Tibial nerve (tissue), 4 donors: Measurements from ENCODE around the gene RXYLT1. TPM values are rescaled to one million over a fixed set of nuclear protein-coding genes. Genes with fewer than 3 reads are reported as not detected.

ENCODE experiments used
- DNase-seq, 2 donors: peaks; one replicate each; pipeline ENCODE4 v3.0.0-alpha.2; 2019; ENCODE audit warnings: low spot score in 2 of 2
- H3K27ac ChIP-seq, 4 donors: fragments of 200-600 bp; sonication (generic) in 3 of 4; one replicate each; pipeline ENCODE4 v1.5.1; 2017 to 2019; ENCODE audit warnings: mild to moderate bottlenecking in 1 of 4
- H3K27me3 ChIP-seq, 2 donors: fragments of 200-600 bp; sonication (generic) in 1 of 2; one replicate each; pipeline versions ENCODE4 v1.5.1 to v1.6.0; 2017 to 2019
- H3K36me3 ChIP-seq, 3 donors: fragments of 200-600 bp; sonication (generic); one replicate each; pipeline ENCODE4 v1.5.1; 2018 to 2019
- H3K4me1 ChIP-seq, 4 donors: fragments of 200-600 bp; sonication (generic) in 3 of 4; one replicate each; pipeline ENCODE4 v1.5.1; 2017 to 2019
- H3K4me3 ChIP-seq, 4 donors: fragments of 200-600 bp; sonication (generic) in 3 of 4; one replicate each; pipeline ENCODE4 v1.5.1; 2017 to 2019; ENCODE audit warnings: mild to moderate bottlenecking in 1 of 4, moderate library complexity in 1 of 4
- H3K9me3 ChIP-seq, 4 donors: fragments of 200-600 bp; sonication (generic) in 3 of 4; one replicate each; pipeline ENCODE4 v1.5.1; 2017 to 2019
- CTCF ChIP-seq, 5 experiments: fragments of 200-600 bp in 3 of 5; fragments of 450-650 bp in 2 of 5; sonication (generic) in 3 of 5; IDR thresholded peaks; one replicate each; pipeline ENCODE4 v1.5.1; 2016 to 2019; ENCODE audit warnings: antibody characterized with exemption in 5 of 5, mild to moderate bottlenecking in 3 of 5, moderate library complexity in 2 of 5
- EP300 ChIP-seq, 2 donors: sonication (generic); formaldehyde crosslinking; IDR thresholded peaks; one replicate each; pipeline ENCODE4 v1.6.1; 2017; ENCODE audit warnings: antibody characterized with exemption in 2 of 2, mild to moderate bottlenecking in 1 of 2
- POLR2A ChIP-seq, 2 donors: fragments of 450-650 bp; IDR thresholded peaks; one replicate each; pipeline ENCODE4 v1.6.1; 2017; ENCODE audit warnings: antibody characterized with exemption in 2 of 2, mild to moderate bottlenecking in 2 of 2, moderate library complexity in 2 of 2
- WGBS, 2 donors: methylation state at CpG; one replicate each; pipeline ENCODE4 v1.1.5; 2018; 5-methylcytosine and 5-hydroxymethylcytosine counted together
- total RNA-seq, 4 donors: library from RNA; depleted of rRNA; stranded (reverse); fragments of >200 nt; gene quantifications; one replicate each; pipeline ENCODE4 v1.1.0, GENCODE V29; 2016

RXYLT1 gene
- total RNA-seq, 4 donors from 2014 or later, result 14.4 to 24.9 (median 18.1) TPM

GRCh38 chr12:63814146-63814772 is 34.5 kb downstream of the RXYLT1 start:
- TF ChIP-seq CTCF (IDR thresholded peaks at IDR 0.05) (no peak), POLR2A (IDR thresholded peaks at IDR 0.05) (no peak), EP300 (IDR thresholded peaks at IDR 0.05) (no peak)
- DNase-seq, result no peak
- H3K27me3 ChIP-seq, result no peaks in the 10 kb centered on the region
- no peak overlapping the region for H3K4me3 ChIP-seq
- H3K27ac ChIP-seq, result no peak overlapping the region
- H3K9me3 ChIP-seq, result peaks cover 0 to 9% (median 0%) of the 10 kb centered on the region in 4 donors
- 82 to 87% methylated on average over 4 of the region's 4 CpGs for WGBS, 2 donors
- H3K36me3 ChIP-seq, result peaks cover 0 to 3% (median 0%) of the 10 kb centered on the region in 3 donors
- no peaks in the 10 kb centered on the region for H3K4me1 ChIP-seq

GRCh38 chr12:63815482-63815852 is 35.8 kb downstream of the RXYLT1 start:
- Histone ChIP-seq H3K27me3 (no peaks in the 10 kb centered on the region), H3K9me3 (peaks cover 0 to 12% (median 0%) of the 10 kb centered on the region in 4 donors), H3K4me1 (no peaks in the 10 kb centered on the region), H3K36me3 (no peaks in the 10 kb centered on the region), H3K27ac (no peak overlapping the region), H3K4me3 (no peak overlapping the region)
- DNase-seq, result no peak
- 89 to 90% methylated on average over 3 of the region's 3 CpGs for WGBS, 2 donors
- TF ChIP-seq EP300 (IDR thresholded peaks at IDR 0.05), result no peak
- TF ChIP-seq POLR2A (IDR thresholded peaks at IDR 0.05), result no peak
- TF ChIP-seq CTCF (IDR thresholded peaks at IDR 0.05), result no peak

- WGBS, 2 donors, result 82 to 92% methylated on average over 6 of the region's 6 CpGs
- no peaks in the 10 kb centered on the region for H3K27me3 ChIP-seq
- H3K9me3 ChIP-seq, result peaks cover 0 to 12% (median 0%) of the 10 kb centered on the region in 4 donors
- no peak for DNase-seq
- no peaks in the 10 kb centered on the region for H3K4me1 ChIP-seq
- TF ChIP-seq POLR2A (IDR thresholded peaks at IDR 0.05) (no peak), EP300 (IDR thresholded peaks at IDR 0.05) (no peak), CTCF (IDR thresholded peaks at IDR 0.05) (no peak)
- no peak overlapping the region for H3K4me3 ChIP-seq
- no peaks in the 10 kb centered on the region for H3K36me3 ChIP-seq
- no peak overlapping the region for H3K27ac ChIP-seq
Measured at GRCh38 chr12:63816031-63816430, 36.3 kb downstream of the RXYLT1 start.

- Histone ChIP-seq H3K4me3 (no peak overlapping the region), H3K27ac (no peak overlapping the region), H3K4me1 (peaks cover 0 to 7% (median 0%) of the 10 kb centered on the region in 4 donors), H3K27me3 (no peaks in the 10 kb centered on the region), H3K36me3 (no peaks in the 10 kb centered on the region), H3K9me3 (peaks cover 0 to 12% (median 0%) of the 10 kb centered on the region in 4 donors)
- TF ChIP-seq POLR2A (IDR thresholded peaks at IDR 0.05) (no peak), CTCF (IDR thresholded peaks at IDR 0.05) (no peak), EP300 (IDR thresholded peaks at IDR 0.05) (no peak)
- no peak for DNase-seq
- WGBS, 2 donors, result 82 to 87% methylated on average over 1 of the region's 1 CpG
Measured at GRCh38 chr12:63820427-63820826, 40.7 kb downstream of the RXYLT1 start.

- peak overlapping the region in 1 of 4 donors; percentile 52 for H3K27ac ChIP-seq
- H3K27me3 ChIP-seq, result no peaks in the 10 kb centered on the region
- peaks cover 0 to 12% (median 0%) of the 10 kb centered on the region in 4 donors for H3K9me3 ChIP-seq
- peaks cover 0 to 11% (median 0%) of the 10 kb centered on the region in 4 donors for H3K4me1 ChIP-seq
- WGBS, 2 donors, result 9 to 19% methylated on average over 27 to 38 of the region's 38 CpGs
- no peaks in the 10 kb centered on the region for H3K36me3 ChIP-seq
- TF ChIP-seq EP300 (IDR thresholded peaks at IDR 0.05) (no peak), POLR2A (IDR thresholded peaks at IDR 0.05) (no peak), CTCF (IDR thresholded peaks at IDR 0.05) (no peak)
- H3K4me3 ChIP-seq, result peak overlapping the region; percentile 30 to 61 (median 42)
- peak in 1 of 2 donors; percentile 14 for DNase-seq
Measured at GRCh38 chr12:63821781-63822251, 42.1 kb downstream of the RXYLT1 start.
